Parathyroid adenoma (tissue), 2 donors: ENCODE data around the gene IL17RE.
A peak's percentile ranks its signal among the peaks of the same experiment; 100 is the strongest.
"Not testable (repeated sequence)": the region's sequence is repeated elsewhere in the genome, so short reads cannot be mapped to it uniquely, and the experiment has no call there.

ENCODE experiments used
- H2AFZ ChIP-seq: fragments of 300-600 bp; sonication (generic); one replicate; pipeline ENCODE4 v1.7.0; 2017; ENCODE audit warnings: antibody characterized with exemption, mild to moderate bottlenecking
- H3K27ac ChIP-seq: fragments of 300-600 bp; sonication (generic); one replicate; pipeline ENCODE4 v1.7.0; 2017
- H3K27me3 ChIP-seq: fragments of 300-600 bp; sonication (generic); one replicate; pipeline ENCODE4 v1.7.0; 2017; ENCODE audit warnings: low read length; ENCODE audit not compliant: control insufficient read depth, insufficient read depth
- H3K36me3 ChIP-seq: fragments of 300-600 bp; sonication (generic); one replicate; pipeline ENCODE4 v1.7.0; 2017; ENCODE audit warnings: low read length; ENCODE audit not compliant: control insufficient read depth, insufficient read depth
- H3K4me1 ChIP-seq: fragments of 300-600 bp; sonication (generic); one replicate; pipeline ENCODE4 v1.7.0; 2017; ENCODE audit warnings: control low read depth
- H3K4me2 ChIP-seq: fragments of 300-600 bp; sonication (generic); one replicate; pipeline ENCODE4 v1.7.0; 2017; ENCODE audit warnings: low read length
- H3K4me3 ChIP-seq: fragments of 300-600 bp; sonication (generic); one replicate; pipeline ENCODE4 v1.7.0; 2017; ENCODE audit warnings: low read depth, low read length
- H3K79me2 ChIP-seq: fragments of 300-600 bp; sonication (generic); one replicate; pipeline ENCODE4 v1.7.0; 2017; ENCODE audit warnings: control low read depth
- H3K9ac ChIP-seq: fragments of 300-600 bp; sonication (generic); one replicate; pipeline ENCODE4 v1.7.0; 2017; ENCODE audit warnings: mild to moderate bottlenecking
- H3K9me3 ChIP-seq: fragments of 300-600 bp; sonication (generic); one replicate; pipeline ENCODE4 v1.7.0; 2017; ENCODE audit warnings: low read length; ENCODE audit not compliant: control insufficient read depth
- CTCF ChIP-seq: fragments of 300-600 bp; sonication (generic); IDR thresholded peaks from one replicate; pipeline ENCODE4 v1.7.0; 2017; ENCODE audit warnings: antibody characterized with exemption, mild to moderate bottlenecking
- donor health status: primary hyperparathyroidism.

IL17RE gene

GRCh38 chr3:9898467-9899241 is 4.0 kb upstream of the IL17RE start:
- Histone ChIP-seq H3K4me2 (no peak overlapping the region), H3K27ac (no peak overlapping the region), H3K9me3 (no peaks in the 10 kb centered on the region), H3K36me3 (no peaks in the 10 kb centered on the region), H3K79me2 (peaks cover 9% of the 10 kb centered on the region), H3K4me1 (no peaks in the 10 kb centered on the region), H3K27me3 (no peaks in the 10 kb centered on the region), H2AFZ (no peak overlapping the region), H3K4me3 (no peak overlapping the region), H3K9ac (no peak overlapping the region)
- TF ChIP-seq CTCF: no peak

- no peak overlapping the region for H3K4me3 ChIP-seq
- peaks cover 9% of the 10 kb centered on the region for H3K79me2 ChIP-seq
- H3K27me3 ChIP-seq: no peaks in the 10 kb centered on the region
- H3K4me2 ChIP-seq: no peak overlapping the region
- no peak overlapping the region for H3K27ac ChIP-seq
- H2AFZ ChIP-seq: no peak overlapping the region
- H3K36me3 ChIP-seq: no peaks in the 10 kb centered on the region
- H3K4me1 ChIP-seq: no peaks in the 10 kb centered on the region
- H3K9me3 ChIP-seq: no peaks in the 10 kb centered on the region
- no peak overlapping the region for H3K9ac ChIP-seq
- TF ChIP-seq CTCF: no peak
These were observed 3.3 kb upstream of the IL17RE start for GRCh38 chr3:9899289-9899791.

DNA sequence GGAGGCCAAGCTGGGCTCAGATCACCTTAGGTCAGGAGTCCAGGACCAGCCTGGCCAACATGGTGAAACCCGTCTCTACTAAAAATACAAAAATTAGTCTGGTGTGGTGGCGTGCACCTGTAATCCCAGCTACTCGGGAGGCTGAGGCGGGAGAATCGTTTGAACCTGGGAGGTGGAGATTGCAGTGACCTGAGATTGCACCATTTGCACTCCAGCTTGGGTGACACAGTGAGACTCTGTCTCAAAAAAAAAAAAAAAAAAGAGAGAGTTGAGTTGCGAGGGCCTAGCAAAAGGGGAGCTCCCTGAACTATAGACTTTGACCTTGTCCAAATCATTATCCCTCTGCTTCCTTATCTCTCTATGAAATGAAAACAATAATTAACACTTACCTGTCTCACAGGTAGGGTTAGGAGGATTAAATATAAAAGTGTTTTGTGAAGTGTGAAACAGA is 1.7 kb upstream of the IL17RE start:
- H3K27me3 ChIP-seq, H3K4me3 ChIP-seq, H3K79me2 ChIP-seq, H3K9me3 ChIP-seq, H3K4me1 ChIP-seq, H2AFZ ChIP-seq, H3K36me3 ChIP-seq, H3K27ac ChIP-seq, H3K9ac ChIP-seq, H3K4me2 ChIP-seq: not testable (repeated sequence)

DNA sequence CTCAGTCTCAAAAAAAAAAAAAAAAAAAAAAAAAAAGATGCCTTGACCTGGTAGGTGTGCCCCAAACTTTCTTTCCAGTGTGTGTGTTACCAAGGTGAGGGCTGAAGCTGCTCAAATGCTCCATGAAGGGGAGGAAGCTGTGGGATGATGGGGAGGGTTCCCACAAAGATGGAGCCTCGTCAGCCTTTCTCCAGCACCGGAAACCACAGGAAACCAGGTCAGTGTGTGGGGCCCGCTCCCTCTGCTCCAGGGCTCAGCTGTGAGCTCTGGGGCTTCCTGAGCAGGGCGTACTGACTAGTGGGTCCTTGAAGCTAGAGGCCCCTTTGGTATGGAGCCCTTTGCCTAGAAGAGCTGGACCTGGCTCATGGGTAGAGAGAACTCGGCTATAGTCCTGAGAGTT is 681 bp upstream of the IL17RE start:
- Histone ChIP-seq H3K27ac (no peak overlapping the region), H3K27me3 (no peaks in the 10 kb centered on the region), H3K36me3 (no peaks in the 10 kb centered on the region), H3K9ac (no peak overlapping the region), H3K4me3 (no peak overlapping the region), H3K4me2 (no peak overlapping the region), H3K79me2 (peaks cover 9% of the 10 kb centered on the region), H2AFZ (no peak overlapping the region), H3K9me3 (no peaks in the 10 kb centered on the region), H3K4me1 (no peaks in the 10 kb centered on the region)
- no peak for TF ChIP-seq CTCF

GRCh38 chr3:9903238-9903624 is 583 bp downstream of the IL17RE start:
- no peaks in the 10 kb centered on the region for H3K9me3 ChIP-seq
- H3K36me3 ChIP-seq: no peaks in the 10 kb centered on the region
- no peak for TF ChIP-seq CTCF
- H3K4me1 ChIP-seq: no peaks in the 10 kb centered on the region
- H3K27me3 ChIP-seq: no peaks in the 10 kb centered on the region
- H3K79me2 ChIP-seq: peaks cover under 1% of the 10 kb centered on the region
- H2AFZ ChIP-seq: no peak overlapping the region
- no peak overlapping the region for H3K9ac ChIP-seq
- peak overlapping the region; percentile 65 for H3K4me2 ChIP-seq
- no peak overlapping the region for H3K27ac ChIP-seq
- peak overlapping the region; percentile 60 for H3K4me3 ChIP-seq
